Hindlimb muscle (tissue), 1 donor: Measurements from ENCODE around the gene PLEKHA5. TPM values are rescaled to one million over a fixed set of nuclear protein-coding genes. Genes with fewer than 3 reads are reported as not detected.
A peak's percentile ranks its signal among the peaks of the same experiment; 100 is the strongest.

Experiments used
- DNase-seq: peaks from one replicate; pipeline ENCODE4 v3.0.0-alpha.2; 2013
- polyA plus RNA-seq: library from polyadenylated mRNA; unstranded; fragments of 120-200 nt; gene quantifications from one replicate; pipeline ENCODE4 v1.2.1, GENCODE V29; 2013; ENCODE audit not compliant: insufficient read length

The PLEKHA5 gene
- polyA plus RNA-seq, 1 donor: 15.1 TPM

GRCh38 chr12:19130224-19131024 is 891 bp downstream of the PLEKHA5 start:
- peak; percentile 49 for DNase-seq

GRCh38 chr12:19131025-19131444 is 1.5 kb downstream of the PLEKHA5 start:
- DNase-seq: peak; percentile 37

GRCh38 chr12:19138551-19138950 is 9.0 kb downstream of the PLEKHA5 start:
- DNase-seq: no peak

GRCh38 chr12:19138956-19139355 is 9.4 kb downstream of the PLEKHA5 start:
- DNase-seq: no peak

- no peak for DNase-seq
Observed at GRCh38 chr12:19139615-19140194, 10.2 kb downstream of the PLEKHA5 start.

GRCh38 chr12:19140381-19141236 is 11.1 kb downstream of the PLEKHA5 start:
- DNase-seq: no peak

GRCh38 chr12:19142499-19142898 is 13.0 kb downstream of the PLEKHA5 start:
- DNase-seq: no peak

- DNase-seq: no peak
Observed at GRCh38 chr12:19144287-19144686, 14.8 kb downstream of the PLEKHA5 start.

GRCh38 chr12:19144985-19145384 is 15.5 kb downstream of the PLEKHA5 start:
- no peak for DNase-seq

GRCh38 chr12:19148860-19149259 is 19.3 kb downstream of the PLEKHA5 start:
- no peak for DNase-seq

GRCh38 chr12:19150273-19150900 is 20.9 kb downstream of the PLEKHA5 start:
- DNase-seq: no peak

- DNase-seq: no peak
Observed at GRCh38 chr12:19151298-19151697, 21.8 kb downstream of the PLEKHA5 start.

GRCh38 chr12:19153396-19153795 is 23.9 kb downstream of the PLEKHA5 start:
- no peak for DNase-seq

- DNase-seq: no peak
Observed at GRCh38 chr12:19154686-19155085, 25.2 kb downstream of the PLEKHA5 start.

GRCh38 chr12:19155981-19156734 is 26.6 kb downstream of the PLEKHA5 start:
- no peak for DNase-seq

- peak; percentile 3 for DNase-seq
Observed at GRCh38 chr12:19158923-19159322, 29.4 kb downstream of the PLEKHA5 start.

- DNase-seq: no peak
Observed at GRCh38 chr12:19161216-19161615, 31.7 kb downstream of the PLEKHA5 start.

GRCh38 chr12:19165451-19165850 is 35.9 kb downstream of the PLEKHA5 start:
- no peak for DNase-seq

- DNase-seq: no peak
Observed at GRCh38 chr12:19166387-19166786, 36.9 kb downstream of the PLEKHA5 start.

GRCh38 chr12:19166956-19167355 is 37.4 kb downstream of the PLEKHA5 start:
- DNase-seq: no peak

GRCh38 chr12:19167708-19168107 is 38.2 kb downstream of the PLEKHA5 start:
- no peak for DNase-seq

- DNase-seq: no peak
Observed at GRCh38 chr12:19168644-19169043, 39.1 kb downstream of the PLEKHA5 start.
